Activated CD4-positive, alpha-beta T cell treated with anti-CD3 and anti-CD28 coated beads, Interleukin-2, amount 50 U/mL, for 16 hours (primary cell): ENCODE measurements around the gene STPG4.
"Not testable (repeated sequence)": the region's sequence is repeated elsewhere in the genome, so short reads cannot be mapped to it uniquely, and the experiment has no call there.

Source experiments
- DNase-seq: peaks from one replicate; pipeline ENCODE4 v3.0.0-alpha.2; 2020

STPG4 gene

DNA sequence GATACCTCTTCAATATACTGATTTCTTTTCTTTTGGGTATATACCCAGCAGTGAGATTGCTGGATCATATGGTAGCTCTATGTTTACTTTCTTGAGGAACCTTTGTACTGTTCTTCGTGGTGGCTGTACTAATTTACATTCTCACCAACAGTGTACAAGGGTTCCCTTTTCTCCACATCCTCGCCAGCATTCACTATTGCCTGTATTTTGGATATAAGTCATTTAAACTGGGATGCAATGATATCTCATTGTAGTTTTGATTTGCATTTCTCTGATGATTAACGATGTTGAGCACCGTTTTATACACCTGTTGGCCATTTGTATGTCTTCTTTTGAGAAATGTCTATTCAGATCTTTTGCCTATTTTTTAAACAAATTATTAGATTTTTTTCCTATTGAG, 30.4 kb downstream of the STPG4 start:
- DNase-seq = not testable (repeated sequence)

DNA sequence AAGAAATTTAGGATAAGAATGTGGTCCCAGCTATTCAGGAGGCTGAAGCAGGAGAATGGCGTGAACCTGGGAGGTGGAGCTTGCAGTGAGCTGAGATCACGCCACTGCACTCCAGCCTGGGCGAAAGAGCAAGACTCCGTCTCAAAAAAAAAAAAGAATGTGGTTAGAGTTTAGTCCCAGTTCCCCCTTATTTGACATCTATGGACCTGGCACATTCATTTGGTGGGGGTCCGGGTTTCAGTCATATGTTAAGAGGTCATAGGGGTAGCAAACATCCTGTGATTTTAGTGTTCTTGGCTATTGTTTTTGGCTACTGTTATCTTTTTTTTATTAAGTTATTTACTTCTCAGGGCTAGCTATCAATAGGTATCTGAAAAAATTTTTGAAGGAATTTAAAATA, 34.7 kb downstream of the STPG4 start:
- DNase-seq = not testable (repeated sequence)

DNA sequence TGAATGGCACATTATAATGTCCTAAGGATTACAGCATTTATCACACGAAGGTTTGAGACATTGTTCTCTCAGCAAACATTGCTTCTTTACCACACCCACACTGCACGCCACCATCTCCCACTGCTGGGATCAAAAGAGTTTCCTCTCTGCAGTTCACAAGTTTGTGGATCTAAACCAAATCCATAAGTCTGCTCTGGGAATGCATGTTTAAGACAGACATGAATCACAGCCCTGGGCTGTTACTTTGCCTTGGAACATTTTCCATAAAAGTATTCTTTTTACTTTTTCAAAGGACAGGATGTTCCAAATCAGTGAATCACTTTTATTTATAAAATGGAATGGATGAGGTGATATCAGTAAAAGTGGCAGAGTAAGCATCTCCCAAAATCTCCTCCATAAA, 36.1 kb downstream of the STPG4 start:
- DNase-seq = no peak

DNA sequence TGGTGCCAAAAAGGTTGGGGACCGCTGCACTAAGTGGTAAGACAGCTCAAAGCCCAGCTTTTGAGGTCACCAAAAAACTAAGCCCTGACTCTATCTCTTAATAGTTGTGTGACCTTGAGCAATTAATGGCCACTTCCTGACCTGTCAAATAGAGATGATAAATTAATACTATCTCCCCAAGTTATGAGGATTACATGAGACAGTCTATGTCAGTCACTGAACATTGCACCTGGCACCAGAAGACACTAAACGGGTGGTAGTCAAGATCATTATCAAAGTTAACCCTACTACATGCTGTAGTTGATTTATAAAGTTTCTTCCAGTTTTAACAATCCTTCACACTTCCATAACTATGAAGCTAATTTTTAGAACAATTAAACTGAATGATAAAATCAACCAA, 36.5 kb downstream of the STPG4 start:
- DNase-seq = no peak

GRCh38 chr2:47112665-47113435, 42.3 kb downstream of the STPG4 start:
- DNase-seq = no peak

DNA sequence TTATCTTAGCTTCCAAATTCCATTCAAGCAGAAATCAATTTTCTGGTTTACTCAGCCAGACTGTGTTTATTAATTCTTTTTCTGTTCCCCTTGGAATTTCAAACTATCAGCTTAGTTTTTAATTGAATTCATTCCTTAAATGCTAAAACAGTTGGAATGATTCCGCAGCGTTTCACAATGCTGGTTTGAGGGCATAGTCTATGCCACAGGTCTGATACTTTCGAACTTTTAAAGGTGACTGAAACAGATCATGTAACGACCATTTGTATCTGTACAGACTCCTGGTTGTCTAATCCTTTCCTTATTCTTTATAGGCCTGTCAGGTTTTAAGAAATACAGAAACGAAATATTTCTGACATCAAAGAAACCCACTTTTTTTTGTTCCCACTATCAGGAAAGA, 45.4 kb downstream of the STPG4 start:
- DNase-seq = no peak

DNA sequence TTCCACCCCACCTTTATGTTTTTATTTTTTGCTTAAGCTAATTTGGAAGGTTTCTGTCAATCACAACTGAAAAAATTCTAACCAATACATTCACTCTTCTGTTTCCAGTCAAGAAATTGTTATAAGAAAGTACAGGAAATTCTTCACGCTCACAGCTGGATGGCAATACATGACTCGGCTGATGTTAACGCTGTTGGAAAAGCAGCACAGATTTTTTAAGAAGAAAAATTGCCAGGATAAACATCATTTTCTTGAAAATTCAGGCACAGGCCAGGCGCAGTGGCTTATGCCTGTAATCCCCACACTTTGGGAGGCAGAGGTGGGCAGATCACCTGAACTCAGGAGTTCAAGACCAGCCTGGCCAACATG, 46.1 kb downstream of the STPG4 start:
- no peak for DNase-seq

DNA sequence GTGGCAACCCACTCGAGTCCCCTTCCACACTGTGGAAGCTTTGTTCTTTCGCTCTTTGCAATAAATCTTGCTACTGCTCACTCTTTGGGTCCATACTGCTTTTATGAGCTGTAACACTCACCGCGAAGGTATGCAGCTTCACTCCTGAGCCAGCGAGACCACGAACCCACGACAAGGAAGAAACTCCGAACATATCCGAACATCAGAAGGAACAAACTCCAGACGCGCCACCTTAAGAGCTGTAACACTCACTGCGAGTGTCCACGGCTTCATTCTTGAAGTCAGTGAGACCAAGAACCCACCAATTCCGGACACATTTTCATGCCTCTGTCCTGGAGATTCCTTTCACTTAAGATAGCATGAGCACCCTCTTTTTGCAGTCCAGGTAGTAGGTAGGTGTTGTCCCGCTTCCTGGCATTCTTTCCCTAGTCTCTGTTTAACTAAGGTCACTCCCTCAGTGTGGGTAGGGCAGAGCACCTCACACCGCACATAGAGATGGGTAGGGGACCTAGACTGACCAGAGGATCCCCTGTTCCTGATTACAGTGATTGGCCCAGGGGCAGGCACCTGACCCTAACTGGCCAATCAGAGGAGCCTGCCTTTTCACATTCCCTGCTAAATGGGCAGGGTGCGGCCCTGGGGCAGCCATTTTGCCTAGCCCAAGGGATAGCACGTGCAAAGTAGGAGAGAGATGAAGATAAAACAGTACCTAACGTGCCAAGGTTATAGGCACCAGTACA, 46.7 kb downstream of the STPG4 start:
- DNase-seq = not testable (repeated sequence)

DNA sequence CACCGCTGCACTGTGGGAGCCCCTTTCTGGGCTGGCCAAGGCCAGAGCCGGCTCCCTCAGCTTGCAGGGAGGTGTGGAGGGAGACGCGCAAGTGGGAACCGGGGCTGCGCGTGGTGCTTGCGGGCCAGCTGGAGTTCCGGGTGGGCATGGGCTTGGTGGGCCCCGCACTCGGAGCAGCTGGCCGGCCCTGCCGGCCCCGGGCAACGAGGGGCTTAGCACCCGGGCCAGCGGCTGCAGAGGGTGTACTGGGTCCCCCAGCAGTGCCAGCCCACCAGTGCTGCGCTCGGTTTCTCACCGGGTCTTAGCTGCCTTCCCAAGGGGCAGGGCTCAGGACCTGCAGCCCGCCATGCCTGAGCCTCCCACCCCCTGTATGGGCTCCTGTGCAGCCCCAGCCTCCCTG, 47.9 kb downstream of the STPG4 start:
- not testable (repeated sequence) for DNase-seq

DNA sequence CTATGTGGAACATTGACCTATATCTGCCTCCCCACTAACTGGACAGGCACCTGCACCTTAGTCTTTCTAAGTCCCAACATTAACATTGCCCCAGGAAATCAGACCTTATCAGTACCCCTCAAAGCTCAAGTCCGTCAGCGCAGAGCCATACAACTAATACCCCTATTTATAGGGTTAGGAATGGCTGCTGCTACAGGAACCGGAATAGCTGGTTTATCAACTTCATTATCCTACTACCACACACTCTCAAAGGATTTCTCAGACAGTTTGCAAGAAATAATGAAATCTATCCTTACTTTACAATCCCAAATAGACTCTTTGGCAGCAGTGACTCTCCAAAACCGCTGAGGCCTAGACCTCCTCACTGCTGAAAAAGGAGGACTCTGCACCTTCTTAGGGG, 48.9 kb downstream of the STPG4 start:
- not testable (repeated sequence) for DNase-seq

- DNase-seq = not testable (repeated sequence)
Observed at GRCh38 chr2:47099712-47100111, 55.4 kb downstream of the STPG4 start.

DNA sequence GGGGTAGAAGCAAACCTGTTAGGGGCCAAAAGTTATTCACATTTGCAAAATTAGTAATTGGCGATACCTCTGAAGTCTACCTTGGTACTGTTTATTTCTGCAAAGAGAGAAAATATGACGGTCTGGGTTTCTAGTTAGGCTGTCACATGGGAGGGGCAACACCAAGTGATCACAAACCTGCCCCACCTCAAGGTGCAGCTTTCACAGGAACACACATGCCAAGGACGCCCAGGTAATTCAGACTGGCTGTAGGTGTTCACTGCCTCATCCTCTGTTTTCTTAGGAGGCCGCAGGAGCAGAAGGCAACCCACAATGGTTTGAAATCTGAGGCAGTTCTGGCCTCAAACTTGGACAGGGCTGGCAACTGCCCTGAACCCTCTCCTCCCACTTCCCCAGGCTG, 56.2 kb downstream of the STPG4 start:
- DNase-seq = no peak

DNA sequence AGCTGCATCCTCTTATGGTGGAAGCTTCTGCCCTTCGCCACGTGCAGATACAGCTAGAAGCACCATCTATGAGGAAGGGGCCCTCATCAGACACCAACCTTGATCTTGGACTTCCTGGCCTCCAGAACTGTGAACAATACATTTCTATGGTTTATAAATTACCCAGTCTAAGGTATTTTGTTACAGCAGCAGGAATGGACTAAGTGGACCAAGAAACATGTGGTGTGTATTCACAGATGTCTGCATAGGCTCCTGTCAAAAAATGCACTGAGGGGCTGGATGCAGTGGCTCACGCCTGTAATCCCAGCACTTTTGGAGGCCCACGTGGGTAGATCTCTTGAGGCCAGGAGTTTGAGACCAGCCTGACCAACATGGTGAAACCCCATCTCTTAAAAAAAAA, 57.5 kb downstream of the STPG4 start:
- no peak for DNase-seq

GRCh38 chr2:47096451-47096850, 58.7 kb downstream of the STPG4 start:
- DNase-seq = no peak

- DNase-seq = no peak
Observed at GRCh38 chr2:47095349-47096020, 59.6 kb downstream of the STPG4 start.

DNA sequence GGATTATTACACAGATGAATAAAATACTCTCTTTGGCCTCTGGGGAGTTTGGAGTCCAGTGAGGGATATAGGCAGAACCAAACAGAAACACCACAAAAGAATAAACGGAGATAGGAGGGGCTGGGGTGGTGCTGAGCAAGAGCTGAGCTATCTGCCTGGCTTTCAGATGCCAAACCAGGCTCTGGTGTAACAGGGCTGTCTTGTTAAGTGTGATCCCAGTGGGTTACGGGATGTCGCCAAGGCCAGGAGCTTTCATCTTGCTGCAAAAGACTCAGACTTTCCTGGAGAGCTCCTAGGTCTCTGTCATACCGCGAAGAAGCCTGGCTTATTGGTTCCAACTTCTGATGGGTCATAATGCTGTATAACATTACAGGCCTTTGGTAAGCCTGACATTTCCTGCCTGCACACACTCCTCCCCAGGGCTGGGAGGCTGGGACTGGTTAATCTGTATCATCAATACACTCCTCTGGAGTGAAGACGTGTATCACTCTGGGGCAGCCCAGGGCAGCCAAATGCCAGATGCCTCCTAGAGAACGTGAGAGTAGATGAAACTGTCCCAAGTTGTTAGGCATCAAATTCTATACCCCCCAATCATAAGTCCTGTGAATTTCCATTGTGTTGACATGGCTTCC, 60.5 kb downstream of the STPG4 start:
- no peak for DNase-seq

DNA sequence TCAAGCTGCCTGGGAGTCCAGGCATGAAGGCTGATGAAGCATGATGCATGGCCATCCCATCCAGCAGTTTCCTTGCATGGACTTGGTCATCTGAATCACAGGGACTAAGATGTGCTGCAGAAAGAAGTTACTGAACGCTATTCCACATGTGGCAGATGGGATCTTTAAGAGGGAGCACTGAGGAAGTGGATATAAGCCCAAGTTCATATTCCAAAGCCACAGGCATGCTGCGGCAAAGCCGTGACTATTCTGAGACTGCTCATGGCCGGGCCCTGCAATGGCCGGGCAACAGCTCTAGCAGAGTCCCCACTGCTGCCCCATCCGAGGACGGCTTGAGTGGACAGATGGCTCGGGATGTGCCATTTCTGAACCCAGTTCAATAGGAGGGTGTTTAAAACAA, 61.5 kb downstream of the STPG4 start:
- DNase-seq = no peak

DNA sequence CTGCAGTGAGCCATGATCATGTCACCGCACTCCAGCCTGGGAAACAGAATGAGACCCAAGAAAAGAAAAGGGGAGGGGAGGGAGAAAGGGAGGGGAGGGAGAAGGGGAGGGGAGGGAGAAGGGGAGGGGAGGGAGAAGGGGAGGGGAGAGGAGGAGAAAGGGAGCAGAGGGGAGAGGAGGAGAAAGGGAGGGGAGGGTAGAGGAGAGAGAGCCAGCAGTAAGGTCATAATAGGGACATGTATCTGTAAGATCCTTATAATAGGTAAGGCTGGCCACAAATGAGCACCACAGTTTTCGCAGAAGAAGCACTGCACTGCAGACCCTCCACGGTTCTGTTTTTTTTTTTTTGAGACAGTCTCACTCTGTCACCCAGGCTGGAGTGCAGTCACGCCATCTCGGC, 62.6 kb downstream of the STPG4 start:
- DNase-seq = no peak

DNA sequence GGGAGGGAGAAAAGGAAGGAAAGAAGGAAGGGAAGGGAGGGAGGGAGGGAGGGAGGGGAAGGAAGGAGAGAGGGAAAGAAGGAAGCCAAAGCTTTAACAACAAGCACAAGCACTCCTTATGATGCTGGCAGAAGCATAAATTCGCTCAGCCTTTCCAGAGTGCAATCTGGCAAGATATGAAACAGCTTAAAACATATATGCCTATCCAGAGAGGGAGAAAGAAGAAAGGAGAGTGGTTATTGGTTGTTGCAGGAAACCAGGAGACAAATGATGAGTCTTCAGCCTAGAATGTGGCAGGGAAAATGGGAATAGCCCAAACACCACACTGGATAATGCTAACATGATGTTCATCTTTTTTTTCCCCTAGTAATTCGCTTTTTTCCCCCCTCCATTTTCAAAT, 64.0 kb downstream of the STPG4 start:
- DNase-seq = no peak

GRCh38 chr2:47089083-47089464, 66.0 kb downstream of the STPG4 start:
- no peak for DNase-seq

GRCh38 chr2:47088371-47089082, 66.6 kb downstream of the STPG4 start:
- DNase-seq = no peak

DNA sequence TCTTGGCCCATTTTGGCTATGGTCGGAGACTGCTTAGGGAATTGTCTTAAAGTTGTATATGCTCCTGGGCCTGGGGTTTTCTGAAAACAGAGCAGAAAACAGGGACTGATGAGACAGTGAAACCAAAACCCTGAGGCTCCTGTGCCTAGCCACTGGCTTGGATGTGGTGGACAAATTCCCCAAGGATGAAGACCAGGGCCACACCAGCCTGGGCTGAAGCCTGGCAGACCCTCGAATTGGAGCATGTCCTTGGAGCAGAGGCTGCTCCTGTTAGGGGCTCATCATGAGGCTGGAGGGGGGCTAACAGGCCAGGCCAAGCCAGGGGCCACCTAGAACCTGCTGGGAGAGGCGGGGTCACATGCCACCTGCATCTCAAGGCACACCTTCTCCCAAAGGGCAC, 68.1 kb downstream of the STPG4 start:
- DNase-seq = no peak

GRCh38 chr2:47086571-47086970, 68.5 kb downstream of the STPG4 start:
- DNase-seq = no peak
